Occipital lobe (tissue), 3 donors: ENCODE data around the gene OXLD1. TPM values are rescaled to one million over a fixed set of nuclear protein-coding genes. Genes with fewer than 3 reads are reported as not detected.
"Not testable (repeated sequence)": the region's sequence is repeated elsewhere in the genome, so short reads cannot be mapped to it uniquely, and the experiment has no call there.

ENCODE experiments used
- DNase-seq: peaks from one replicate; lab custom pipeline; 2025; lab: John Stamatoyannopoulos, UW
- small RNA-seq: library from RNA; depleted of rRNA; stranded (forward); fragments of <200 nt; gene quantifications from one replicate; pipeline ENCODE3, GENCODE V24; 2014
- total RNA-seq: library from RNA; depleted of rRNA; stranded (reverse); fragments of >200 nt; gene quantifications from one replicate; pipeline ENCODE4 v1.2.3, GENCODE V29; 2014

Gene OXLD1
- total RNA-seq, 1 donor from 2014 or later, result 5.5 TPM

DNA sequence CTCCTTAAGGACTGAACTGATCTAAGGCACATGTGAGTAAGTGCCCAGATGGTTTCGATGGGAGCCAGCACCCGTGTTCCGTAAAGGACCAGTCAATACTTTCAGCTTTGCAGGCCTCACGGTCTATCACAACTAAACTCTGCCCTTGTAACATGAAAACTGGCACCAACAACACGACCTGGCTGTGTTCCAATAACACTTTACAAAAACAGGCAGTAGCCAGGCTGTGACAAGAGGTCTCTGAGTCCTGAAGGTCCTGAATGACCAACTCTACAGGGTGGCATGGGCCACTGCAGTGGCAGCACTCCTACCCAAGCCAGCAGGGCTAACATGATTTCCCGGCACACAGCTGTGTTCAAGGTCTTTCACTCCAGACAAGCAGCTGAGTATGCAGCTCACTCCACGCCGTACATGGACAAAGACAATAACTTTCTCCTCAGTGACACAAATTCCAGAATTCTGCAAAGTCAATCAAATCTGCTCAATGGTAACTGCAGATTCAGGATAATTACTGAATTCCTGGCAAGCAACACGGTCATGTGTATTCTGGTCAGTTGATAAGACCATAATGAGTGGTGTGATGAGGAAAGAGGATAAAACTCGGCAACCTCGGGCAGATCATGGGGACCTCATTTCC, 44.8 kb downstream of the OXLD1 start:
- DNase-seq, result no peak

GRCh38 chr17:81618307-81618706, 48.1 kb downstream of the OXLD1 start:
- not testable (repeated sequence) for DNase-seq

DNA sequence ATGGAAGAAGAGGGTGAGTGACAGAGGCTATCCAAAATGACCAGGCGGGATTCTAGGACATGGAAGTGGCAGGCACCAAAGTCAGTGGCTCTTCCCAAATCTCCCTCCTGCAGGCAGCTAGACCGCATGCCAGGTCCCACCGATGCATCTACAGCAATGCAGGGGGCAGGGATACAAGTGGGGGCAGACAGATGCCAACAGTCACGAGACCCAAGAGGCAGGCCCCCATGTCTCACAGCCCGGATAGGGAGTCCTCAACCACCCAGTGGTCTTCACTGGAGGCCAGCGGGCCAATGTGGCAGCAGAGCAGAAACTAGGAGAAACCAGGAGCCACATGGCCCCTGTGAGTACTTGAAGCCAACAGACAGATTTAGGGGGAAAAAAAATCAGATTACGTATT, 49.5 kb downstream of the OXLD1 start:
- DNase-seq, result no peak

- no peak for DNase-seq
These were observed 50.9 kb downstream of the OXLD1 start for GRCh38 chr17:81615401-81615930.

Small RNAs within 50 kb of the gene (small RNA-seq; reads per million reads assigned to genes)
- not detected for gene MIR6786

Other genes with a start within 250 kb of the OXLD1 start
- 3,469 TPM for gene ACTG1, start 153.8 kb downstream of the OXLD1 start, total RNA-seq
- gene FSCN2, start 138.2 kb downstream of the OXLD1 start, total RNA-seq, result 5.6 TPM
- gene FAAP100, start 114.3 kb downstream of the OXLD1 start, total RNA-seq, result 24.2 TPM
- gene NPLOC4, start 29.5 kb downstream of the OXLD1 start, total RNA-seq, result 39.5 TPM
- gene TSPAN10, start 29.4 kb downstream of the OXLD1 start, total RNA-seq, result 0.16 TPM
- gene PDE6G, start 10.1 kb downstream of the OXLD1 start, total RNA-seq, result not detected
- gene CCDC137, start 132 bp upstream of the OXLD1 start, total RNA-seq, result 3.9 TPM
- 34.0 TPM for gene ARL16, start 17.2 kb upstream of the OXLD1 start, total RNA-seq
- 37.6 TPM for gene HGS, start 17.4 kb upstream of the OXLD1 start, total RNA-seq
- gene MRPL12, start 36.8 kb upstream of the OXLD1 start, total RNA-seq, result 4.7 TPM
- gene SLC25A10, start 45.7 kb upstream of the OXLD1 start, total RNA-seq, result 4.2 TPM
- not detected for gene GCGR, start 137.5 kb upstream of the OXLD1 start, total RNA-seq
- gene MCRIP1, start 166.7 kb upstream of the OXLD1 start, total RNA-seq, result 85.9 TPM
- gene PPP1R27, start 168.4 kb upstream of the OXLD1 start, total RNA-seq, result not detected
- 57.4 TPM for gene P4HB, start 193.9 kb upstream of the OXLD1 start, total RNA-seq
- 22.9 TPM for gene ARHGDIA, start 204.7 kb upstream of the OXLD1 start, total RNA-seq
- 78.3 TPM for gene ALYREF, start 225.0 kb upstream of the OXLD1 start, total RNA-seq
- 43.0 TPM for gene ANAPC11, start 225.1 kb upstream of the OXLD1 start, total RNA-seq
- gene NPB, start 235.6 kb upstream of the OXLD1 start, total RNA-seq, result 2.0 TPM
- 24.5 TPM for gene PCYT2, start 244.8 kb upstream of the OXLD1 start, total RNA-seq